Muscle of leg (tissue), 11 donors: ENCODE results near the gene SIX5. TPM values are rescaled to one million over a fixed set of nuclear protein-coding genes. Genes with fewer than 3 reads are reported as not detected.
"Not testable (repeated sequence)": the region's sequence is repeated elsewhere in the genome, so short reads cannot be mapped to it uniquely, and the experiment has no call there.

Experiments used
- DNase-seq: peaks from one replicate; pipeline ENCODE4 v3.0.0; 2013
- H3K27ac ChIP-seq: one replicate; pipeline ENCODE4 v1.5.1; 2013; ENCODE audit warnings: mild to moderate bottlenecking, low read length, control low read depth
- H3K27me3 ChIP-seq: one replicate; pipeline ENCODE4 v1.6.1; 2013; ENCODE audit warnings: low read length; ENCODE audit not compliant: control insufficient read depth, insufficient read depth
- H3K36me3 ChIP-seq: one replicate; pipeline ENCODE4 v1.6.1; 2013; ENCODE audit warnings: low read length; ENCODE audit not compliant: control insufficient read depth, insufficient read depth
- H3K4me1 ChIP-seq: one replicate; pipeline ENCODE4 v1.6.1; 2013; ENCODE audit warnings: low read length; ENCODE audit not compliant: control insufficient read depth, insufficient read depth
- H3K4me3 ChIP-seq: one replicate; pipeline ENCODE4 v1.5.1; 2013; ENCODE audit warnings: low read length, control low read depth
- H3K9me3 ChIP-seq: replicated peaks from 2 replicates; pipeline ENCODE4 v1.6.1; 2013; ENCODE audit warnings: low read depth, low read length; ENCODE audit not compliant: control insufficient read depth
- WGBS: methylation state at CpG from one replicate; pipeline ENCODE4 v1.1.5; 2013; ENCODE audit warnings: missing lambda C conversion rate; ENCODE audit not compliant: insufficient coverage; 5-methylcytosine and 5-hydroxymethylcytosine counted together
- polyA plus RNA-seq, 8 donors: library from polyadenylated mRNA; unstranded; fragments of 120-200 nt; gene quantifications; one replicate each; pipeline versions ENCODE4 v1.2.1 to v1.2.3, GENCODE V29; 2013; ENCODE audit warnings: inconsistent platforms in 1 of 8, low replicate concordance in 1 of 8; ENCODE audit not compliant: insufficient read length in 8 of 8, insufficient read depth in 1 of 8
- total RNA-seq: library from RNA; stranded (reverse); fragments of 120-200 nt; gene quantifications from one replicate; pipeline ENCODE4 v1.2.4, GENCODE V29; 2013

SIX5 gene
- total and polyA plus RNA-seq, 9 donors: 14.9 to 31.9 (median 24.3) TPM

DNA sequence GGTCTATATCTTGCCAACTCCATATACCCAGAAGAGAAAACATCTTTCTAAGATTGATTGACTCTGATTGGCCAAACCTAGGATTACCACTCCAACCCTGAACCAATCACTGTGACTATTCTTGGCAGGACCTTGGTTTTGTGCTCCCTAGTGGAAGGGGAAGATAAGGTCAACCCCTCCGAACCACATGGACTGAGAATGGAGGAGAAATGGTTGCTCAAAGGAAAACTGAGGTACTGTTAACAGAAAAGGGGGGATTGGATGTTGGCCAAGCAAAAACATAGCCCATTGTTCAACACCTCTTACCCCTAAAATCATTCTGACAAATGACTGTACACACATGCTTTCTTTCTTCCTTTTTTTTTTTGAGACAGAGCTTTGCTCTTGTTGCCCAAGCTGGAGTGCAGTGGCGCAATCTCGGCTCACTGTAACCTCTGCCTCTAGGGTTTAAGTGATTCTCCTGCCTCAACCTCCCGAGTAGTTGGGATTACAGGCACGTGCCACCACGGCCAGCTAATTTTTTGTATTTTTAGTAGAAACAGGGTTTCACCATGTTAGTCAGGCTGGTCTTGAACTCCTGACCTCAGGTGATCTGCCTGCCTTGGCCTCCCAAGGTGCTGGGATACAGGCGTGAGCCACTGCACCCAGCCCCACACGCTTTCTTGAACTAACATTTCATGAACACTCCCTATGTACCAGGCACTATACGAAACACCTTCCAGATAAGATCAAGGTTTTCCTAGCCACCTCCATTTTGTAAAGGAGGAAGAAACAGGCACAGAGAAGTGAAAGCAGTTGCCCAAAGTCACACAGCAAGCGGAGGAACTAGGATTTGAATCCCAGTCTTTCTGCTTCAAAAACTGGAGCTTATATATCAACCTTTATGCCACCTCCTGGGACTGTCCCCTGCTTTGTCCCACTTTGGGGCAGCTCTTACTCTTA is 29.3 kb downstream of the SIX5 start:
- no peak overlapping the region for H3K27ac ChIP-seq
- no peaks in the 10 kb centered on the region for H3K36me3 ChIP-seq
- 92% methylated on average over 2 of the region's 10 CpGs for WGBS
- no peaks in the 10 kb centered on the region for H3K4me1 ChIP-seq
- peaks cover 3% of the 10 kb centered on the region for H3K27me3 ChIP-seq
- H3K9me3 ChIP-seq: no peaks in the 10 kb centered on the region
- H3K4me3 ChIP-seq: no peak overlapping the region
- DNase-seq: no peak

DNA sequence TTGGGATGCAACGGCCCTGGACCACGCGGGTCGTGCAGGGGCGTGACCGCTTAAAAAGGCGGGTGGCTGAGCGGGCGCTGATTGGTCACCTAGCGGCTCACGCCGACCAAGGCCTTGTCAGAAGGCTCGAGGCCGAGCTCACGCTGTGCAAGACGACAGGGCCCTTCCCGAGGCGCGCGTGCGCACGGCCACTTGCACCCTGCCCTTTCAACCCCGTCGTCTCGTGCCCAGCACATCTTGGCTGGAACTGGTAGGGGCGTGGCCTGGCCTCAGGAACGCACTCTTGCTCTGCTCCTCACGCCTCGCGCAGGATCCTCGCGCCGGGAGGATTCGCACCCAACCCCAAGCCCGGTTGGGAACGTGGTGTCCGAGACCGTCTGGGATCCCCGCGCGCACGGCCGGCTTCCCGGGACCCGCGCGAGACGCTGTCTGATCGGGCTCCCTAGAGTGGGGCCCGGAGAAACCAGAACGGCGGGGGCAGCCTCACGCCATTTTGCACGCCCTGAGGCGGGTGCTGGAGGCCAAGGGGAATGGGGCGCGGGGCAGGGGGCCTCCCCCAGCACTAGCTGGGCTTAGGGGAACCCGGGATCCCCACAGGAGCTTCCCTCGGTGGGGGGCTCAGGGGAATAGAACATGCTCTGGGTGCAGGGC is 35.8 kb downstream of the SIX5 start, which contains the start of gene MEIOSIN:
Gene MEIOSIN, plus strand, starts transcription at position 280 of the 651 bp plus-strand sequence. CDS start 1,938 bp downstream, outside the sequence.
- no peak within 1 kb of the TSS for H3K4me3 ChIP-seq

DNA sequence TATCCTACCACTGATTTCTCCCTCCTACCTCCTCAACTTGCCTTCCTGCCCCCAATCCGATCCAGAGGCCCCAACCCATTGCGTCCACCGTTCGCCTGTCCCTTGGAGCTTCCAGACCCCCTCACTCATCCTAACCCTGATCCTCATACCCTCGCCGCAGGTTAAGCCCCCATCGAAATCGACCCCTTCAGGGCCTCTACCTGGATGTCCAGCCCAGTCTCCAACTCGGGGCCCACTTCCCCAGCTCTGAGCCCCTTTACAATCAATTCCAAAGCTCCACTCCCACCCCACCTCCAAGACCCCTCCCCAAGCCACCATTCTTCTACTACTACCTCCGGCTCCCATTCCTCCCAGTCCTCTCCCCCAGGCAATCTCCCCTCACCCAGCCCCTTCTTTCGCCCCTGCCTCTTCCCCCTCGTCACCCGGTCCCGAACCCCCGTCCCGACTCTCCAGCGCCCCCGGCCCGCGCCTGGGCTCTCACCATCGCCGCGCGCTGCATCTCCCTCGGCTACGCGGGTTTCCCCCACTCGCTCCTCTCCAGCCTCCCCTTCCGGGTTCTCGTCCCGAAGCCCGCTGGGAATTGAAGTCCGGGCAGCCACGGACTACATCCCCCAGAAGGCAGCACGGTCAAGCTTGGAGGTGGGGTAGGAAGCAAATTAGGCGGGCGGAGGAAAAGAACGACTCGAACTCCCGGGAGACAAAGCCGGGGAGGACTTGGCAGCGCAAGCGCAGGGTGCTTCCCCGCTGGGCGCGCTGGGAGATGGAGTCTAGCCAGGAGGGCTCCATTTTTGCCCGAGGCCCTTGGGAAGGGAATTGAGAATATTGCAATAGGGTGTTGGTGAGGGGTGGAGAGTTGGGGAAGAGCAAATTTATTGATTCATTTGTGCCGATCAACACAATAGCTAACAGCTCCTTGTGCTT is 38.4 kb downstream of the SIX5 start, which contains the start of gene FBXO46:
Gene FBXO46, minus strand, starts transcription at position 529 of the 921 bp plus-strand sequence. CDS start 17,401 bp downstream, outside the sequence.
- peaks cover 8% of the 10 kb centered on the region for H3K4me1 ChIP-seq
- no peaks in the 10 kb centered on the region for H3K27me3 ChIP-seq
- peak within 1 kb of the TSS; percentile 69 for H3K27ac ChIP-seq
- DNase-seq: peak; percentile 99
- no peaks in the 10 kb centered on the region for H3K36me3 ChIP-seq
- no peaks in the 10 kb centered on the region for H3K9me3 ChIP-seq
- peak within 1 kb of the TSS; percentile 81 for H3K4me3 ChIP-seq
- WGBS: 0% methylated on average over 36 of the region's 48 CpGs

More for the DNA sequence above, 35.8 kb downstream of the SIX5 start, which contains the start of gene MEIOSIN:
- peaks cover 8% of the 10 kb centered on the region for H3K4me1 ChIP-seq
- 91% methylated on average over 53 of the region's 59 CpGs for WGBS
- DNase-seq: no peak
- no peaks in the 10 kb centered on the region for H3K36me3 ChIP-seq
- no peaks in the 10 kb centered on the region for H3K27me3 ChIP-seq
- H3K9me3 ChIP-seq: no peaks in the 10 kb centered on the region
- H3K27ac ChIP-seq: no peak within 1 kb of the TSS

DNA sequence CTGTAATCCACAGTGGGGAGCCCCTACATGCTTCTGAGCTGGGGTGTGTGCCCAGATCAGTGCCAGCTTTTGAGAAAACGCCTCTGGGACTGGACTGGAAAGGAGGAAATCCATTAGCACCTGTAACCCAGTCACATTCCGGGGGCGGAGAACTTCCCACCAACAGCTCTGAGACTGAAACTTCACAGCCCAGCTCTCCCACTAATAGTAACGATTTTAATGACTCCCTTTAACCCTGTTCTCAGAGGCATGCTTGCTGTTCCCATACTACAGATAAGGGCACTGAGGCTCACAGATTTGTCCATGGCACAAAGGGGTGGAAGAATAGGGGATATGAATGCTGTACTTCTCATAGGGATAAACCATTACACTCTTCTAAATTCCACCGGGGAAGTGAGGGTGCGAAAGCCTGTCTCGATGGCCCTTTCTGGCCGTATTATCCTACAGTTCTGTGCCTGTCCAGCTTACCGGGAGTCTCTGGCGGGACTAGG is 39.2 kb downstream of the SIX5 start:
- no peaks in the 10 kb centered on the region for H3K27me3 ChIP-seq
- WGBS: 6% methylated on average over 6 of the region's 10 CpGs
- peak overlapping the region; percentile 81 for H3K4me3 ChIP-seq
- no peaks in the 10 kb centered on the region for H3K9me3 ChIP-seq
- H3K27ac ChIP-seq: peak overlapping the region; percentile 69
- H3K4me1 ChIP-seq: peaks cover 8% of the 10 kb centered on the region
- H3K36me3 ChIP-seq: no peaks in the 10 kb centered on the region
- DNase-seq: no peak

DNA sequence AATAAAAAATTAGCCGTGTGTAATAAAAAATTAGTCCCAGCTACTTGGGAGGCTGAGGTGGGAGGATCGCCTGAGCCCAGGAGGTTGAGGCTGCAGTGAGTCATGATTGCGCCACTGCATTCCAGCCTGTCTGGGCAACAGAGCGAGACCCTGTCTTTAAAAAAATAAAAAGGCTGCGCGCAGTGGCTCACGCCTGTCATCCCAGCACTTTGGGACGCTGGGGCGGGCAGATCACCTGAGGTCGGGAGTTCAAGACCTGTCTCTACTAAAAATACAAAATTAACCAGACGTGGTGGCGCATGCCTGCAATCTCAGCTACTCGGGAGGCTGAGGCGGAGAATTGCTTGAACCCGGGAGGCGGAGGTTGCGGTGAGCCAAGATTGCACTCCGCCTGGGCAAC is 40.4 kb downstream of the SIX5 start:
- H3K27ac ChIP-seq, H3K9me3 ChIP-seq, H3K27me3 ChIP-seq, H3K4me3 ChIP-seq, H3K4me1 ChIP-seq, DNase-seq, H3K36me3 ChIP-seq: not testable (repeated sequence)
- 94% methylated on average over 15 of the region's 18 CpGs for WGBS

DNA sequence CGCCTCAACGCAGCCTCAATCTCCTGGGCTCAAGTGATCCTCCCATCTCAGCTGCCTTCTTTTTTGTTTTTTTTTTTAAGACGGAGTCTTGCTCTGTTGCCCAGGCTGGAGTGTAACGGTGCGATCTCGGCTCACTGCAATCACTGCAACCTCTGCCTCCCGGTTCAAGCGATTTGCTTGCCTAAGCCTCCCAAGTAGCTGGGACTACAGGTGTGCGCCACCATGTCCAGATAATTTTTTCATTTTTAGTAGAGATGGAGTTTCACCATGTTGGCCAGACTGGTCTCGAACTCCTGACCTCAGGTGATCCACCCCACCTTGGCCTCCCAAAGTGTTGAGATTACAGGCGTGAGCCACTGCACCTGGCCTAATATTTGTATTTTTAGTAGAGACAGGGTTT is 49.0 kb downstream of the SIX5 start:
- DNase-seq: not testable (repeated sequence)

DNA sequence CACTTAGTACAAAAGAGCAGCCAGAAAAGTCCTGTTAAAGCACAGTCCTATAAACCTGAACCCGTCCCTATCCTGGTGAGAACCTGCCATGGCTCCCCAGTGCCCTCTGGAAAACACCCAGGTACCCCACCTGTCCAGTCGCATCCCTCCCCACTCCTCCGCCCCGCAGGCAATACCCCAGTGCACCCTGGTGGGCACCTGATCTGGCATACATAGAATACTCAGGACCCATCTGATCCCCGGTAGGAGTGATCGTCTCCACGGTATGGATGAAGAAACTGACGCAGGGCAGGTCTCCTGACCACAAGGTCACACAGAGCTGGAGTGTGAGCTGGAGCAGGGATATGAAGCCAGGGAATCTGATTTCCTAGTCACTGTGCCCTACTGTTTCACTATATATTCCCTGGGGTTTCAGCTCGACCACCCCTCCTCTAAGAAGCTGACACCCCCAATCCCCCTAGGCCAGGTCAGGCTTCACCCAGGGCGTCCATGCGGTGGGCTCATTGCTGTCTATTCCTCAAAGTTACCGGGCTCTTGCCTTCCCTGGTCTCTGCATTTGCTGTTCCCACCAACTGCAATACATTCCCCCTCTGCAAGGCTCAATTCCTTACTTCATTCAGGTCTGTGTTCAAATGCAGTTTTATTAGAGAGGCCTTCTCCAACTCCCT is 50.9 kb downstream of the SIX5 start:
- Histone ChIP-seq H3K27me3 (no peaks in the 10 kb centered on the region), H3K4me1 (peaks cover 9% of the 10 kb centered on the region), H3K9me3 (no peaks in the 10 kb centered on the region), H3K27ac (peak overlapping the region; percentile 95), H3K4me3 (peak overlapping the region; percentile 31), H3K36me3 (peaks cover 10% of the 10 kb centered on the region)
- no peak for DNase-seq
- WGBS: 58% methylated on average over 6 of the region's 12 CpGs

More for the DNA sequence above, 49.0 kb downstream of the SIX5 start:
- not testable (repeated sequence) for H3K27me3 ChIP-seq, H3K4me1 ChIP-seq, H3K27ac ChIP-seq, H3K4me3 ChIP-seq, H3K9me3 ChIP-seq
- WGBS: 93% methylated on average over 6 of the region's 11 CpGs
- H3K36me3 ChIP-seq: peaks cover 10% of the 10 kb centered on the region

DNA sequence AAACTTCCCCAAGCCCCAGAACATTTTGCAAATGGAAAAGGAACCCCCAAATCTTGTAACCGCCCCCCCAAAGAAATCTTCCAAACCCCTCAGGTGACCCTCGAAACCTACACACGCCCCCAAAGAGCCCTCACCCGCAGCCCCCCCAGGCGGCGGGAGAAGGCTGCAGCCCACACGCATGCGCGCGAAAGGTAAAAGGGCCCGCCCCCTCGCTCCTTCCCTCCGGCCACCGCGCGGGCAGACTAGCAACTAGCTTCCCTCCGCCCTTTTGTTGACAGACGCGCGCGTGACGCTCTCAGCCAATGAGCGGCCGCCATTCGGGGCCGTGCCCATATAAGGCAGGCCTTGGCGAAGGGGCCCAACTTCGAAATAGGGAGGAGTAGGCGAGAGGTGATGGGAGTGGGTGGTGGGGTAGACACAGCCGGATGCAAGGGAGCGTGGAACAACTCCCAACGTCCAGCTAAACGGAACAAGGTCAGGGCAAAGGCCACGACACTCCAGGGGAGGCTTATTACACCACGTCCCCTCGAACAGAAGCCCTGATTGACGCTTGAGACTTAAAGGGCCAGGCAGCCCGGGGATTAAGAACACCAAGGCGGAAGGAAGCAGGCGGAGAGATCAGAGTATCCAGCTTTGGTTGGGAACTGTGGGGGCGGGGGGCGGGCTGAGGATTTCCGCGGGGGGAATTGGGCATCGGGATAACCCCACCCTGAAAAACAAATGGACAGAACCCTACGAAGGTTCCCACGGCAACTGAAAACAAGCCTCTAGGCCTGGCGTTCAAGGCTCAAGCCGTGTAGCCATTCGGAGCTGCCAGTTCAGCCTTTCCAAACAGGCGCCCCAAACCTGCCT is 51.7 kb downstream of the SIX5 start:
- under 1% methylated on average over 26 of the region's 51 CpGs for WGBS
- Histone ChIP-seq H3K9me3 (no peaks in the 10 kb centered on the region), H3K36me3 (peaks cover 16% of the 10 kb centered on the region), H3K27ac (peak overlapping the region; percentile 95), H3K27me3 (no peaks in the 10 kb centered on the region), H3K4me3 (peak overlapping the region; percentile 79), H3K4me1 (peaks cover 9% of the 10 kb centered on the region)
- peak; percentile 100 for DNase-seq
